Upper lobe of right lung (tissue), 1 donor: ENCODE measurements around the gene FBXO9. TPM values are rescaled to one million over a fixed set of nuclear protein-coding genes. Genes with fewer than 3 reads are reported as not detected.

Source experiments
- ATAC-seq: fragments of 200-7000 bp; cut with Tn5 transposase; one replicate; pipeline ENCODE4 v1.9.1; 2020; ENCODE audit warnings: mild to moderate bottlenecking, moderate library complexity
- DNase-seq: peaks from one replicate; pipeline ENCODE4 v3.0.0-alpha.2; 2020
- H3K27ac ChIP-seq: fragments of 200-600 bp; one replicate; pipeline ENCODE4 v1.8.0; 2022
- H3K27me3 ChIP-seq: fragments of 200-600 bp; one replicate; pipeline ENCODE4 v1.8.0; 2022; ENCODE audit warnings: mild to moderate bottlenecking
- H3K36me3 ChIP-seq: fragments of 200-600 bp; one replicate; pipeline ENCODE4 v1.8.0; 2022
- H3K4me1 ChIP-seq: fragments of 200-600 bp; one replicate; pipeline ENCODE4 v1.8.0; 2022
- H3K4me3 ChIP-seq: fragments of 200-600 bp; one replicate; pipeline ENCODE4 v1.8.0; 2022; ENCODE audit warnings: mild to moderate bottlenecking
- H3K9me3 ChIP-seq: fragments of 200-600 bp; one replicate; pipeline ENCODE4 v1.8.0; 2022
- CTCF ChIP-seq: fragments of 200-600 bp; IDR thresholded peaks from one replicate; pipeline ENCODE4 v1.8.0; 2022; ENCODE audit warnings: antibody characterized with exemption
- intact Hi-C: fragments of 100-400 bp; cut with DNase I; formaldehyde crosslinking; loops from one replicate; pipeline ENCODE4 v1.11.0; 2022
- total RNA-seq: library from RNA; stranded (reverse); fragmentation: NEBNext Ultra II Directional; extraction: Animal tissue kit (Norgen Biotek cat#: 25700); gene quantifications from one replicate; pipeline ENCODE4 v1.2.1, GENCODE V29; 2021
- donor health status: DM: no; HTN: yes; CAD: no; lungs with severe emphysema.

FBXO9 gene
- total RNA-seq, 1 donor from 2014 or later: 101 TPM

GRCh38 chr6:53066874-53067706 lies 1.9 kb downstream of the FBXO9 start:
- TF ChIP-seq CTCF: no peak
- peaks cover 22% of the 10 kb centered on the region for H3K36me3 ChIP-seq
- no peaks in the 10 kb centered on the region for H3K9me3 ChIP-seq
- no peaks in the 10 kb centered on the region for H3K27me3 ChIP-seq
- no peak overlapping the region for H3K4me3 ChIP-seq
- H3K4me1 ChIP-seq: peaks cover 39% of the 10 kb centered on the region
- DNase-seq (no peak), ATAC-seq (no peak)
- H3K27ac ChIP-seq: no peak overlapping the region
- intact Hi-C loops: no loop called here

DNA sequence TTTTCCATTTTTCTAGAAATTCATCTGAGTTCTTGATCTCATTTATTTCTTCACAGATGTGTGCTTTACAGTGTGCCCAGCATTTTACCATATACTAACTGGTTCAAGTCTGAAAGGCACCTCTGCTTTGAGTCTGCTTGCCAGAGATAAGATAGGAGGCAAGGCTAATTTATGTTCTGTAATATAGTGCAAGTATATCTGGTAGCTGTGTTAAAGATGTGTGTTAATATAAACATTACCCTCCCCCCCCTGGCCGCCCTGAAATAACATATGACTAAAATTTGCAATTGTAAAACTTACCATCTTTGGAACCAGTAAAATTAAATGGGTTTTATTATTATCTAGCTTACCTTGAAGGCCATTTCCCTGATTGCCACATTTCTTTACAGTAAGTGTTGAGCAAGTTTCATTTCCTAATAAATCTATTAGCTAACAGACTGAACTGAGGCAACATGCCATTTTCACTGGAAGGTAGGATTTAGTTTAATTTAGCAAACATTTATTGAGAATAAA lies 2.7 kb downstream of the FBXO9 start:
- H3K9me3 ChIP-seq: no peaks in the 10 kb centered on the region
- no peak for TF ChIP-seq CTCF
- H3K27ac ChIP-seq: no peak overlapping the region
- no peak for ATAC-seq
- no peak overlapping the region for H3K4me3 ChIP-seq
- DNase-seq: no peak
- intact Hi-C loops: no loop called here
- H3K4me1 ChIP-seq: peaks cover 33% of the 10 kb centered on the region
- peaks cover 30% of the 10 kb centered on the region for H3K36me3 ChIP-seq
- no peaks in the 10 kb centered on the region for H3K27me3 ChIP-seq

- no peak for ATAC-seq
- intact Hi-C loops: no loop called here
Measured at GRCh38 chr6:53069427-53069826, 4.2 kb downstream of the FBXO9 start.

DNA sequence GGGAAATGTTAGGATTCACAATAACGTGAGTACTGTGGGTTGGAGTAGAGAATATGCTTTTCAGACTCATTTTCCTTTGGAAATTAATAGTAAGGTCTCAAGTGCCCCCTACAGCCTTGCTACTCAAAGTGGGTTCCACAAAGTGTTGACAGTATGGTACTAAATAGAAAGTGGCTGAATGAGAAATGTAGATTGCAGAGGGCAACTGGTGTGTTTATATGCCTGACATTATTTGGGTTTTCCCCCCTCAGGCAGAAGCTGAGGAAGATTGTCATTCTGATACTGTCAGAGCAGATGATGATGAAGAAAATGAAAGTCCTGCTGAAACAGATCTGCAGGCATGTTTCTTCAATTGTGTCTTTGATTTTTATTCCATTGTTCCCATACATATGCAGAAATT lies 5.6 kb downstream of the FBXO9 start:
- H3K4me3 ChIP-seq: no peak overlapping the region
- H3K4me1 ChIP-seq: peaks cover 33% of the 10 kb centered on the region
- peaks cover 59% of the 10 kb centered on the region for H3K36me3 ChIP-seq
- DNase-seq (no peak), ATAC-seq (no peak)
- intact Hi-C loops: no loop called here
- H3K27me3 ChIP-seq: no peaks in the 10 kb centered on the region
- peak; percentile 4 for TF ChIP-seq CTCF
- H3K9me3 ChIP-seq: no peaks in the 10 kb centered on the region
- H3K27ac ChIP-seq: no peak overlapping the region

More at GRCh38 chr6:53069427-53069826, 4.2 kb downstream of the FBXO9 start:
- H3K4me1 ChIP-seq: peaks cover 33% of the 10 kb centered on the region
- no peaks in the 10 kb centered on the region for H3K9me3 ChIP-seq
- no peak overlapping the region for H3K27ac ChIP-seq
- no peak for DNase-seq
- no peaks in the 10 kb centered on the region for H3K27me3 ChIP-seq
- H3K36me3 ChIP-seq: peaks cover 45% of the 10 kb centered on the region
- no peak for TF ChIP-seq CTCF
- no peak overlapping the region for H3K4me3 ChIP-seq

GRCh38 chr6:53074347-53074746 lies 9.1 kb downstream of the FBXO9 start:
- Histone ChIP-seq H3K4me1 (no peaks in the 10 kb centered on the region), H3K36me3 (peaks cover 89% of the 10 kb centered on the region), H3K9me3 (no peaks in the 10 kb centered on the region), H3K27ac (no peak overlapping the region), H3K27me3 (no peaks in the 10 kb centered on the region), H3K4me3 (no peak overlapping the region)
- ATAC-seq (no peak), DNase-seq (no peak)
- no peak for TF ChIP-seq CTCF
- intact Hi-C loops: no loop called here
